ENCODE results near the gene NSG1.

Gene NSG1

DNA sequence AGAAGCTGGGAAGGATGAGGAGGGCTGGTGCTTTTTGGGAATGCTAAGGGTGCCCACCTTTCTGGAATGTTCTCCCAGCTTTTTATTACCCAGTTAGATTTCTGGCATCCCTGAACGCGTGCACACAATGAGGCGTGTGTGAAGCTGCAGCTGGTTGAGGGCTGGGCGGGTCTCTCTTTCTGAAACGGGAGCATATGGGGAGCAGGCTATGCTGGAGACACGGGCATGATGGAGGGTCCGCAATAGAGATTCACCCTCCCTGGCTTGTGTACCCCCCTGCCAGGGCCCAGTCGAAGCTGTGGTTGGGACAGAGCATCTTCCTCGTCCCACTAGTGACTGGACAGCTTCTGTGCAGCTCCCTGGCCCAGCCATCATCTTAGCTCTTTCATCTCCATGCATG is 8.5 kb downstream of the NSG1 start:
- DNase-seq (ENCODE audit: low read depth in 2 of 2, low spot score in 1 of 2) = no peak

GRCh38 chr4:4395849-4396627 is 9.1 kb downstream of the NSG1 start:
- no peak for DNase-seq (ENCODE audit: low read depth in 2 of 2, low spot score in 1 of 2)

GRCh38 chr4:4396628-4397440 is 9.9 kb downstream of the NSG1 start:
- DNase-seq (ENCODE audit: low read depth in 2 of 2, low spot score in 1 of 2) = no peak

GRCh38 chr4:4397441-4397819 is 10.5 kb downstream of the NSG1 start:
- DNase-seq (ENCODE audit: low read depth in 2 of 2, low spot score in 1 of 2) = no peak

DNA sequence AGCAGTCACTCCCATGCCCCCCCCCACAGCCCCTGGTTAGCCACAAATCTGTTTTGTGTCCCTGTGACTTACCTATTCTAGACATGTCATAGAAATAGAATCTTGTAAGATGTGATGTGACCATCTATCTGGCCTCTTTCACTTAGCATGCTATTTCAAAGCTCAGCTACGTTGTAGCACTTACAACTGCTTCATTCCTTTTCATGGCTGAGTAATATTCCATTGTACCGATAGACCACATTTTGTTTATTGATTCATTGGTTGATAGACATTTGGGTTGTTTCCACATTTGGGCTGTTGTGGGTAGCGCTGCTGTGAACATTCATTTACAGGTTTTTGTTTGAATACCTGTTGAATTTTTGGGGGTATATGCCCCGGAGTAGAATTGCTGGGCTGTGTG is 11.5 kb downstream of the NSG1 start:
- DNase-seq (ENCODE audit: low read depth in 2 of 2, low spot score in 1 of 2) = no peak

DNA sequence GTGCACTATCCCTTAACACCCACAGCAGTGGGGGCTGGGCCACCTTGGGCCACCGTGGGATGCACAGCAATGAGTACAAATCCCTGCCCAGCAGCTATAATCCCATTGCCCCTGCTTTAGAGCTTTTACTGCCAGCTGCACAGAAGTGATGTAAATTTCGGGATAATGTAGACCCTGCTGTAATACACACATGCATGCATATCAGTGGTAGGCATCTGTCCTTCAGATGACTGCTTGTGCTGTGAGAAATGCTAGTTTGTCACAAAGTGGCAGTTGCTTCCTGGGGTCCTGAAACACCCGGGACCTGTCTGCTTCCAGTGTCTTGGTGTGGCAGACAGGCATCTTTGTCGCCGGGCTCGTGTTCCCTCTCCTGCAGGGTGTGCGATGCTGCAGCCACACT is 14.1 kb downstream of the NSG1 start:
- DNase-seq (ENCODE audit: low read depth in 2 of 2, low spot score in 1 of 2) = no peak

- DNase-seq (ENCODE audit: low read depth in 2 of 2, low spot score in 1 of 2) = no peak
These were observed 16.1 kb downstream of the NSG1 start for GRCh38 chr4:4402966-4403365.

DNA sequence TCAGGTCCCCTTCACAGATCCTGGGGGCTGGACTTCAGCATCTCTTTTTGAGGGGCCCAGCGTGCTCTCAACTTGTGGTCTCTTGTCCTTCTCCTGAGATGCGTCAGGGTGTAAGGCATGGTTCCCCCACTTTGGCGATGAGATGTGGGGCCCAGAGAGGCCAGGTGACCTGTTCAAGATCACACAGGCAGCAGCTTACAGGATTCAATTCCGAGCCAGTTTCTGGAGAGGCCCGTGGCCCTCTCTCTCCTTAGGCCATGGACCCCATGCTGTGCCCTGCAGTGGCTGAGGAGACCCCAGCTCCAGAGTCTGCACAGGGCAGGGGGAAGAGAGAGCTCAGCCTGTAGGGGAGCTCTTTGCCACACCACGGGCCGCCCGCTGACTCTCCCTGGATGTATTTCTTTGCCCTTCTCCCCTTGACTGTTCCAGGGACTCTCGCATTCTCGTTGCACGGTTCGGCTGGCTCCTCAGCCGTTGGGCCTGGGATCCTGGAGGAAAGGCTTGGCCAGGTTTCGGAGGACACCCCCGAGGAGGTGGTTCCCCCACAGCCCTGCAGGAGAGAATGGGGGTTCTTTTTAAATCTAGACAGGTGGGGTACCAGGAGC is 18.6 kb downstream of the NSG1 start:
- DNase-seq (ENCODE audit: low read depth in 2 of 2, low spot score in 1 of 2) = no peak

DNA sequence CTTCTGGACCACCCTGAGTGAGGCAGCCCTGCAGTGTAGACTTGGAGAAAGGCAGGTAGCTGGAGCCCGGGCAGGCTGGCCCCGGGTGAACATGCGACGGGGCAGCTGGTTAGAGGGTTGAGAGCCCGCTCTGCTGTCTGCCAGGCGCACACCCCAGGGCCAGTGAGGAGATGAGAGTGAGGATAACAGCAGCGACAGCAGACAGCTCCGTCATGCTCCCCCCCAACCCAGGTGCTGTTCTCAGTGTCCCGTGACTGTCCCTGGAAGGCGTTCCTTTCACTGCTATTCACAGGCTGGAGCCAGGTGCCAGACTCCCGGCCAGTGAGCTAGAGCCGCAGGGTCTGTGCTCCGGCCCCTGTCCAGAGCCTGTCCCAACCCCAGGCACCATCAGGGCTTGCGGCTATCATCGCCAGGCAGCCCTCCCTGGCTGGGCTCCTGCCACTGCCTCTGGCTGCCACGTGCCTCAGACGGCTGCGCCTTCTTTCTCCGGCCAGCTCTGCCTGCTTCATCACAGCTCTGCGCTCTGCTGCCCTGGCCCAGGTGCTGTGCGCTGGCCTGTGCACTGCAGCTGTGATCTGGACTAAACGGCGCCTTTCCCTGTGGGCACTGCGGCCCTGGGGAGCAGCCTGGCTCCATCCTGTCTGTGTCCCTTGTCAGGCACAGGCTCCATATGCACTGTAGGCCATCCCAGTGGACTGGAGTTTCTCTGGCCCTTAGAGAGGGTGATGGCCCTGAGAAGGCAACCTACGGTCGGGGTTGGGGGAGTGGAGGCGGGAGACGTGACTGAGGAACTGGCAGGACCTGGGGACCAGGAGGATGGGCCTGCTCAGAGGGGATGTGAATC is 19.8 kb downstream of the NSG1 start:
- no peak for DNase-seq (ENCODE audit: low read depth in 2 of 2, low spot score in 1 of 2)

- no peak for DNase-seq (ENCODE audit: low read depth in 2 of 2, low spot score in 1 of 2)
These were observed 20.6 kb downstream of the NSG1 start for GRCh38 chr4:4407299-4408131.

GRCh38 chr4:4408132-4408523 is 21.2 kb downstream of the NSG1 start:
- no peak for DNase-seq (ENCODE audit: low read depth in 2 of 2, low spot score in 1 of 2)

DNA sequence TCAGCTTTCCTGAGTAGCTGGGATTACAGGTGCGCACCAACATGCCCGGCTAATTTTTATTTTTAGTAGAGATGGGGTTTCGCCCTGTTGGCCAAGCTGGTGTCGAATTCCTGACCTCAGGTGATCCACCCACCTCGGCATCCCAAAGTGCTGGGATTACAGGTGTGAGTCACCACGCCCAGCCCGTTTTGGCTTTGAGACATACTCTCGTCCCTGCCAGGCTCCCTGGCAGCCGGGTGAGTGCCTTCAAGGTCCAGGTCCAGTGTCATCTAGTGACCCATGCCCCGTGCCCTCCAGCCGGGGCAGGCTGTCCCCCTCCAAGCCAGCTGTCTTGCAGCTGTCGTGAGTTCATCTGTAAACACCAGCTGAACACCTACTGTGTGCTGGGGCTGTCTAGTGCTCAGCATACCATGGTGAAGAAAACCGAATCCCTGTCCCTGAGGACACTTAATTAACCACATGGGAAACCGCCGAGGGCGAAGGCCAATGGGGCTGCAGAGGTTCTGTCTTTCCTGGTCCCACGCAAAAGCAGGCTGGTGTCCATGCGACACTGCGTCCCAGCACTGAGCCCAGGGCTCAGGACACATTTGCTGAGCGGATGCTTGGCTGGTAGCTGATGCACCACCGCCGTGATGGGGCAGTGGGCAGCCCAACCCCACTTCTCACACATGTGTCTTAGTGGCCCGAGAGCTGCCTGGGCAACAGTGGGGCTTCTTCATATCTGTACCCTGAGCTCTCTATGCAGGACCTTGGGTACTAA is 21.9 kb downstream of the NSG1 start:
- no peak for DNase-seq (ENCODE audit: low read depth in 2 of 2, low spot score in 1 of 2)

DNA sequence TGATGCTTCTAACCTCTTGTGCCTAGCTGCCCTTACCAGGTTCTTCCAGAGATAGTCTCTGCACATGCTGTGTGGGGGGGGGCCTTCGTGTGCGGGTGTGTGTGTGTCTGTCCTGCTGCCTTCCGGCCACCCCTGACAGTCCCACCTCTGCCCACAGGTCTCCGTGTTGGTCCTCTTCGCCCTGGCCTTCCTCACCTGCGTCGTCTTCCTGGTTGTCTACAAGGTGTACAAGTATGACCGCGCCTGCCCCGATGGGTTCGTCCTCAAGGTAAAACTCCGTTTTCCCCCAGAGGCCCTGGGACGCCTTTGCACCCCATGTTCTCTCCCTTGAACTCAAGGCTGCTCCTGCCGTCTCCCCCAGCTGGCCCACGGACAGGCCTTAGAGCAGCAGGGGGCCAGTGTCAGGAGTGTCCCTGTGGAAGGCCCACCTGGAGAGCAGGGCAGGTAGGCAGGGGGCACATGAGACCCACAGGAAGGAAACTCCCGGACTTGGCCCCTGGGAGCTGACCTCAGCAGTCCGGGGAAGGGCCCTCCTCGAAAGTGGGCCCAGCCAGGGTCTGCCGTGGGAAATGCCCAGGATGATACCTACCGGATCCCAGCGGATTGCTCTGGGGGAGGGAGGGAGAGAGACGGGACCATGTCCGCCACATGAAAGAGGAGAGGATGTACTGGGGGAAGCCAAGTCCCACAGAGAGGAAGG is 22.7 kb downstream of the NSG1 start:
- no peak for DNase-seq (ENCODE audit: low read depth in 2 of 2, low spot score in 1 of 2)

DNA sequence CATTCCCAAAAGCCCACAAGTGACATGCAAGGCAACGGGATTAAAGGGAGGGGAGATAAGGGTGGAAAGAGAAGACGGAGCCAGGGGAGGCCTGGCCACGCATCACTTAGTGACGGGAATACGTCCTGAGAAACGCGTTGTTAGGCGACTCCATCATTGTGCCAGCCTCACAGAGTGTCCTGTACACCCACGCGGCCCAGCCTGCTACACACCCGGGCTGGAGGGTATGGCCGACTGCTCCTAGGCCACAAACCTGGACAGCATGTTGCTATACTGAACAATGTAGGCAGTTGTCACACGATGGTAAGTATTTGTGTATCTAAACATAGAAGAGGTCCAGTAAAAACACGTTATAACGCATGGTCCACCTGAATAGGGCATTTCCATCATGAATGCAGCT is 23.4 kb downstream of the NSG1 start:
- no peak for DNase-seq (ENCODE audit: low read depth in 2 of 2, low spot score in 1 of 2)

DNA sequence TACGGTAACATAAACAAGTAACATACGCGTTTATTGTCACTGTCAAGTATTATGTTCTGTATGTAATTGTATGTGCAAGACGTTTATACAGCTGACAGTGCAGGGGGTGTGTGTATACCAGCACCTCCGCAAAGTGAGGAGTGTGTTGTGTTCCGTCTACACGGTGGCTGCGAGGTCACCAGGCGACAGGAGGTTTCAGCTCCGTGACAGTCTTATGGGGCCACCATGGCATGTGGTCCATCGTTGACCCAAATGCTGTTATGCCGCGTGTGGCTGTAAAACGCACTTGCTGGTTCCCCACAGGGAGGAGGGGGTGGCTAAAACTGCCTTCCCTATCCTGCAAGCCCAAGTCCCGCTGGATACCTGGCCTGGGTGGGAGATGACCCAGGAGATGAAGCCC is 25.0 kb downstream of the NSG1 start:
- DNase-seq (ENCODE audit: low read depth in 2 of 2, low spot score in 1 of 2) = no peak

DNA sequence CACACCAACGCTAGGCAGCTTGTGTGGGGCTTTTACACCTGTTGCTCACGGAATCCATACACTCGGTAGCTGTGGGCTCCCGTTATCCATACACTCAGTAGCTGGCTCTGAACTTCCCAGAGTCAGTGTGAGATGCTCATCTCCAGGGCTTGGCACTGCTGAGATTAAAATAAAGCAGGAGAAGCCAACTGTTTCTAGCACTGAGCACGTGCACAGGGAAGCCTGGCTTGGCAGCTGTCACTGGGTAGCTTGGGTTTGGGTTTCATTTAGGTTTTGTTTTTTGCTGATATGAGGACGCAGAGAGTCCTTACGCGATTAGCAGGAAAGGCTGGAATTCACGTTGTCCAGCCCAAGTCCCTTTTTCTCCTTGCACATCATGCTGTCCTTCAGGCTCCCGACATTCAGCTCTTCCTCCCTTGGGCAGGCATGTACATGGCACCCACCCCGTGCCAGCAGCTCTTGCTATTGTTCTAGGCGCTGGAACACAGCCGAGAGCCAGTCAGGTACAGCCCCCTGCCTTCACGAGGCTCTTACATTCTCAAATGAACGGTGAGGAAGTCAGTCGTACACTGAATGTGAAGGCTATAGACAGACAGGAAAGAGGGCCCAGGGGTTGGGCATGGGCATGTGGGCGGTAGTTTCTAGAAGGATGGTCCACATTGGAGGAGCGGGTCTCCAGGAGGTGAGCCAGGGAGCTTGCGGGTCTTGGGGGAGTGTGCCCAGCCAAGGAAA is 25.9 kb downstream of the NSG1 start:
- DNase-seq (ENCODE audit: low read depth in 2 of 2, low spot score in 1 of 2) = no peak

DNA sequence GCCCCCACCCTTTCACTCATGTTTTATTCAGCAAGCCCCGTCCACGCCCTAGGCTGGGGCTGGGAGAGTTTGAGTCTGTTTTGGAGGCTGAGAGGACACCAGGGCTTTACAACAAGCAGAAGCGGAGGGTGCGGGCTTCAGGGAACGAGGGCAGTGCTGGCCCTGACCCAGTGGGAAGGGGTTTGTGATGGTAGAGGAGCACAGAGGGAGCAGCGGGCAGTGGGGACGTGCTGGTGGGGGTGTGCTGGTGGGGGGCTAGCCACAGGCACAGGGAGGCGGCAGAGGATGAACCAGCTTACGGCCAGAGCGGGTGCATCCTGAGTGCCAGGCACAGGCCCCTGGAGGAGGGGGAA is 26.4 kb downstream of the NSG1 start:
- no peak for DNase-seq (ENCODE audit: low read depth in 2 of 2, low spot score in 1 of 2)

DNA sequence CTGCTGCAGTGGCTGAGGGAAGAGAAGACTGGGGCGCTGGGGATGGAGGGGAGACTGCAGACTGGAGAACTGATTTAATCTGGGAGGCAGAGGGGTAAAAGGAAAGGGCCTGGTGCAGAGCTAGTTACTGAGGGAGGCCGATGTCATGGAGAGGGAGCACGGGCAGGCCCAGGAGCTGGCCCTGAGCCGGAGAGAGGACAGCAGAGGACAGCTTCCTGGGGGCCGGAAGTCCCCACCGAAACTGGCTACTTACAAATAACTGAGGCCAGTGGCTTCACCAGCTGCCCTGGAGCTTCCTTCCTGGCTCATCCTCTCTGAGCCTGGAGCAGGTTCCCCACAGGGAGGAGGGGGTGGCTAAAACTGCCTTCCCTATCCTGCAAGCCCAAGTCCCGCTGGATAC is 26.9 kb downstream of the NSG1 start:
- DNase-seq (ENCODE audit: low read depth in 2 of 2, low spot score in 1 of 2) = no peak
